Ovary (tissue), 3 donors: ENCODE results near the gene CCNG2.

Experiments used
- CTCF ChIP-seq, 3 donors: fragments of 450-650 bp in 2 of 3; fragments of 200-600 bp in 1 of 3; IDR thresholded peaks; one replicate each; pipeline versions ENCODE4 v1.5.1 to v1.8.0; 2016 to 2022; ENCODE audit warnings: antibody characterized with exemption in 3 of 3, mild to moderate bottlenecking in 1 of 3
- EP300 ChIP-seq: sonication (generic); formaldehyde crosslinking; IDR thresholded peaks from one replicate; pipeline ENCODE4 v1.6.1; 2017; ENCODE audit warnings: antibody characterized with exemption
- POLR2A ChIP-seq: fragments of 450-650 bp; IDR thresholded peaks from one replicate; pipeline ENCODE4 v1.6.1; 2017; ENCODE audit warnings: antibody characterized with exemption, mild to moderate bottlenecking, moderate library complexity
- donor health status: DM: no; HTN: no; CAD: no.

GRCh38 chr4:77197361-77197760, 40.4 kb downstream of the CCNG2 start:
- TF ChIP-seq CTCF (IDR thresholded peaks at IDR 0.05) (no peak), EP300 (no peak), POLR2A (no peak)
